HG03066 (cell line): ENCODE measurements around the gene NDC1.

Experiments used
- ATAC-seq: cut with Tn5 transposase; IDR thresholded peaks from one replicate; pipeline ENCODE4 v1.9.1; 2021; ENCODE audit warnings: low read depth; ENCODE audit not compliant: unreplicated experiment

The NDC1 gene

GRCh38 chr1:53733975-53734649 lies 104.0 kb downstream of the NDC1 start:
- no peak for ATAC-seq

- ATAC-seq = no peak
Observed at GRCh38 chr1:53733447-53733931, 104.6 kb downstream of the NDC1 start.

GRCh38 chr1:53732912-53733317 lies 105.2 kb downstream of the NDC1 start:
- ATAC-seq = no peak

GRCh38 chr1:53732409-53732808 lies 105.7 kb downstream of the NDC1 start:
- ATAC-seq = no peak

- ATAC-seq = no peak
Observed at GRCh38 chr1:53731779-53732305, 106.3 kb downstream of the NDC1 start.

- ATAC-seq = no peak
Observed at GRCh38 chr1:53731043-53731600, 107.0 kb downstream of the NDC1 start.

- ATAC-seq = no peak
Observed at GRCh38 chr1:53730224-53730865, 107.8 kb downstream of the NDC1 start.

GRCh38 chr1:53729456-53730223 lies 108.5 kb downstream of the NDC1 start:
- no peak for ATAC-seq

- no peak for ATAC-seq
Observed at GRCh38 chr1:53728702-53729455, 109.2 kb downstream of the NDC1 start.

GRCh38 chr1:53728196-53728595 lies 109.9 kb downstream of the NDC1 start:
- ATAC-seq = no peak

- ATAC-seq = no peak
Observed at GRCh38 chr1:53727461-53728092, 110.5 kb downstream of the NDC1 start.

- ATAC-seq = no peak
Observed at GRCh38 chr1:53726009-53726600, 112.0 kb downstream of the NDC1 start.

- no peak for ATAC-seq
Observed at GRCh38 chr1:53725238-53725689, 112.8 kb downstream of the NDC1 start.

- ATAC-seq = no peak
Observed at GRCh38 chr1:53722025-53722424, 116.1 kb downstream of the NDC1 start.

- no peak for ATAC-seq
Observed at GRCh38 chr1:53721088-53721487, 117.0 kb downstream of the NDC1 start.

- no peak for ATAC-seq
Observed at GRCh38 chr1:53719469-53719868, 118.6 kb downstream of the NDC1 start.

GRCh38 chr1:53718443-53718842 lies 119.7 kb downstream of the NDC1 start:
- ATAC-seq = no peak

GRCh38 chr1:53717025-53717804 lies 120.9 kb downstream of the NDC1 start:
- no peak for ATAC-seq
